Upper lobe of left lung (tissue), 4 donors: ENCODE measurements around the gene SLC12A8.
A peak's percentile ranks its signal among the peaks of the same experiment; 100 is the strongest.

Experiments
- EP300 ChIP-seq, 4 donors: sonication (generic); formaldehyde crosslinking; IDR thresholded peaks; one replicate each; pipeline ENCODE4 v1.5.1; 2017; ENCODE audit warnings: antibody characterized with exemption in 4 of 4, control low read depth in 2 of 4
- POLR2AphosphoS5 ChIP-seq, 2 donors: sonication (generic); formaldehyde crosslinking; IDR thresholded peaks; one replicate each; pipeline ENCODE4 v1.5.1; 2017; ENCODE audit warnings: antibody characterized with exemption in 2 of 2
- TF ChIP-seq, protein P1 (sequence below), 6 experiments: fragments of 450-650 bp in 4 of 6; fragments of 200-600 bp in 2 of 6; sonication (generic) in 2 of 6; IDR thresholded peaks; one replicate each; pipeline ENCODE4 v1.5.1; 2016 to 2019; ENCODE audit warnings: antibody characterized with exemption in 6 of 6

DNA sequence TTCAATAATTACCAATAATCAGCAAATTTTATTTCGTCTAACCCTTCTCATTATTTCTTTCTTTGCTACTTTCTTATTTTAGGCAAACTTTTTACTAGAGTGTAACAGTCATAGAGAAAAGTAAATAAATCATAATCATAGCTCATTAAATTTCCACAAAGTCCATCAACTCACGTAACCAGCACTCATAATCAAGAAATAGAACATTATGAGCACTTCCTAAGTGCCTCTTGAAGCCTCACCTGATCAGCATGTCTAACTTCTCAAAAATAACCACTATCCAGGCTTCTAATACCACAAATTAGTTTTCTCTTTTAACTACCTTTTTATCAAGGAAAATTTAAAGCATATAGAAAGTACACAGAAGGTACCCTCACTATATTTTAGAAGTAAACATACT is 38.4 kb upstream of the SLC12A8 start:
- TF ChIP-seq, protein P1, sequence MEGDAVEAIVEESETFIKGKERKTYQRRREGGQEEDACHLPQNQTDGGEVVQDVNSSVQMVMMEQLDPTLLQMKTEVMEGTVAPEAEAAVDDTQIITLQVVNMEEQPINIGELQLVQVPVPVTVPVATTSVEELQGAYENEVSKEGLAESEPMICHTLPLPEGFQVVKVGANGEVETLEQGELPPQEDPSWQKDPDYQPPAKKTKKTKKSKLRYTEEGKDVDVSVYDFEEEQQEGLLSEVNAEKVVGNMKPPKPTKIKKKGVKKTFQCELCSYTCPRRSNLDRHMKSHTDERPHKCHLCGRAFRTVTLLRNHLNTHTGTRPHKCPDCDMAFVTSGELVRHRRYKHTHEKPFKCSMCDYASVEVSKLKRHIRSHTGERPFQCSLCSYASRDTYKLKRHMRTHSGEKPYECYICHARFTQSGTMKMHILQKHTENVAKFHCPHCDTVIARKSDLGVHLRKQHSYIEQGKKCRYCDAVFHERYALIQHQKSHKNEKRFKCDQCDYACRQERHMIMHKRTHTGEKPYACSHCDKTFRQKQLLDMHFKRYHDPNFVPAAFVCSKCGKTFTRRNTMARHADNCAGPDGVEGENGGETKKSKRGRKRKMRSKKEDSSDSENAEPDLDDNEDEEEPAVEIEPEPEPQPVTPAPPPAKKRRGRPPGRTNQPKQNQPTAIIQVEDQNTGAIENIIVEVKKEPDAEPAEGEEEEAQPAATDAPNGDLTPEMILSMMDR (IDR thresholded peaks at IDR 0.05): no peak
- TF ChIP-seq POLR2AphosphoS5 (IDR thresholded peaks at IDR 0.05) (no peak), EP300 (IDR thresholded peaks at IDR 0.05) (peak in 1 of 4 donors; percentile 77)
